T-helper 1 cell treated with Interleukin-12 subunit alpha and Interleukin-12 subunit beta and Interleukin-4 antibody, amounts not matched to agents 30 ng/mL and 1 ng/mL, for 36 hours (primary cell): ENCODE data around the gene NALCN. TPM values are rescaled to one million over a fixed set of nuclear protein-coding genes. Genes with fewer than 3 reads are reported as not detected.
"Not testable (repeated sequence)": the region's sequence is repeated elsewhere in the genome, so short reads cannot be mapped to it uniquely, and the experiment has no call there.

ENCODE experiments used
- intact Hi-C: fragments of 100-400 bp; cut with micrococcal nuclease; formaldehyde crosslinking; loops from one replicate; pipeline ENCODE4 v1.15.1; 2024
- total RNA-seq: library from RNA; stranded (reverse); gene quantifications from 2 replicates; pipeline ENCODE4 v1.2.3, GENCODE V29; 2022

The NALCN gene
- total RNA-seq, 1 donor from 2014 or later, result not detected

DNA sequence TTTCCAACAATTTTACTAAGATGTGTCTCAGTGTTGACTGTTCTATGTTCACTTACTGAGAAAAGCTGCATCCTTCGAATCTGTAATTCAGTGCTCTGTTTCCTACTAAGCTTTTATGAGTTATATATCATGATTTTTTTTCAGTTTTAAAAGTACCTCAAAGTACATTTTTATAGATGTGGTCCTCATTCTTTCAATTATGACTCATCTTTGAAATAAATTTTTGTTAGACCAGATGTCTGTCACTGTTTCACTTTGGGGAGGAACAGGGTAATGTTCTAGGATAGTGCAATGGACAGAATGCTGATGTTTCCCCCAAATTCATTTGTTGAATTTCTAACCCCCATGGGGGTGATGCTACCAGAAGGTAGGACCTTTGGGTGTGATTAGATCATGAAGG lies 74.8 kb downstream of the NALCN start:
- intact Hi-C loops, result no loop called here

DNA sequence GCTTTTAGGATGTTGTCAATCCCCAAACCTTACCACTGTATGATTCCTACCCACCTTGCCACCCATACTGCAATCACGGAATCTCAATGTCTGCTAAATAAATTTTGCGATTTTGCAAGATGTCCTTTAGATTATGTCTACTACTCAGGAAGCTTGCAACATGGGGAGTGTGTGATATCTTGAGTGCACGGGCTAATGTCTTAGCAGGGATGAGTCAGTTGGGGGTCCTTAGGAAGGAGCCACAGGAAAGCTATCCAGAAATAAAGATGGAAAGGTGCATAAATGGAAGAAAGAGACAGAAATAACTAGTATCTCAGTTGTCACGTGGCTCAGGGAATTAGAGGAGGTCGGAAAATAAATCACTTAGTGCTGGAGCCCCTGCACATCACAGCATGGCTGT lies 77.1 kb downstream of the NALCN start:
- intact Hi-C loops, result no loop called here

DNA sequence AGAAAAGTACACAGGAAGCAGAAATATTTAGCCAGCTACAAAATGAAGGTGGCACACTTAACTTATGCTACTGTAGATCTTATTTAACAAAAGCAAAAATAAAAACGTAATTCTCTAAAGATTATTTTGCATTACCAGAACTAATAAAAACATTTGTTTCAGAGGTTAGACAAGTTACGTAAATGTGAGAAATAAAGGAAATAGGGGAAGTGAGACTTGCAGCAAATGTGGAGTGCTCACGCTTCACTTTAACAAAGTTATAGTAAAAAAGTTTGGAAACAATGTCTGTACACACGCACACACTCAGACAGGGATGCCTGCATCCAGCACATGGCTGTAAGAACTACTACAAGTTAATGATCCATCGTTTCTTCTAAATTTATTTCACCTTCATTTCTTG lies 83.7 kb downstream of the NALCN start:
- intact Hi-C loops, result no loop called here

DNA sequence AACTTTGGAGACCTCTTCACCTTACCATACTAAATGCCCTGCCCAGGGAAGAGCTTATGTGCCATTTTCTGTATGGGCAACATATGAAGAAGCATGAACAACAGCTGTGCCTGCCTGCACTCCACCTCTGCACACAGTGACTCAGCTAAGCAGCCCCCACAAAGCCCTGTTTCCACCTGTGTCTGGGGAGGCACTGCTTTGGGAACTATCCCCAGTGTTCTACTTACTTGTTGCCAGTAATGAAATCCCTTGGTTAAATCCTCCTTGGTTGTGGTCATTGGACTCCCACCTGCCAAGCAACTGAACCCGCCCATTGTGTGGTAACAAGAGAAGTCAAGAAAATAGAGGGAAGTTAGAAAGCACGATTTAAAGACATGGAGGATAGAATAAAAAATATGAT lies 84.6 kb downstream of the NALCN start:
- intact Hi-C loops, result no loop called here

DNA sequence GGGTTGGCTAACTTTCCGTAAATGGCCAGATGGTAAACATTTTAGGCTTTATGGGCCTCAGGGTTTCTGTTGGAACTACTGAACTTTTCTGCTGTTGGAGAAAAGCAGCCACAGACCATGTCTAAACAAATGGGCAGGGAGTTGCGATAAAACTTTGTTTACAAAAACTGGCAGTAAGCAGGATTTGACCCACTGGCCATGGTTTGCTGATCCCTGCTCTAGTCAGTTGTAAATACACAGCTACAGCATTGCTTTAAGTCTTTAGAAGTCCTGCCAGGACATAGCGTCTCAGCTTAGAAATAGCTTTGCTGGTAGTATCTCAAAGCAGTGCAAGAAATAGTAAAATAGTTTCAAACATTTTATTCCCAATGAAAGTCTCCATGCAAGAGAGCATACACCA lies 88.4 kb downstream of the NALCN start:
- intact Hi-C loops, result no loop called here

DNA sequence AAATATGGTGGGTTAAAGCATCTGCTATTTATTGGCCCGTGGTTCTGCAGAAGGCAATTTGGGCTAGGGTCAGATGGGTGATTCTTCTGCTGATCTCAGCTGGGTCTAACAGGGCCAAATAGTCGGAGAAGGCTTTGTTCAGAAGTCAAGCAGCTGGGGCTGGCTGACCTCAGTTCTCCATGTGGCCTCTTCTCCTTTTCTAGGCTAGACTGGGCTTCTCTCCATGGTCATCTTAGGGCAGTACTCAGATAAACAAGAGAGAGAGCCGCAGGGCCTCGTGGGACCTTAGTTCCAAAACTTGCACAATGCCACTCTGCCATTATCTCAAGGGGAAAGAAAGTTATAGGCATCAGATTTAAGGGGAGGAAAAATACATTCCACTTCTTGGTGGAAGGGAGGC lies 89.6 kb downstream of the NALCN start:
- intact Hi-C loops, result no loop called here

DNA sequence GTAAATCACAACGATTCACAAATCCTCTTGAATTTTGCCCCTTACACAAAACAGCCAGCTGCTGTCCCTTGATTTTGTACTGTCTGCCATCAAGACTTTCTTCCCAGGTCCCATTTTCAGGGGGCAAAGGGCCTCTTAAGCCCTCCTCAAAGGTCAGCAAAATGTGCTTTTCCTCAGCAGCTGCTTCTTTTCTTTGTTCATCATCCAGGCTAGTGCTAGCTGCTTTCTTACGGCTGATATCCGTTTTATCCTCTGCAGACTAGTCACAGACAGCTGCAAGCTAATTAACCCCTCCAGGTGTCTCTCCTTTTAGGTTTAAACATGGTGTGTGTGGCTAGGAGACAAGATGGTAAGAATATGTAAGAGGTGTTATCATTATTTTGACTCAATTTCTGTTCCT lies 90.9 kb downstream of the NALCN start:
- intact Hi-C loops, result no loop called here

DNA sequence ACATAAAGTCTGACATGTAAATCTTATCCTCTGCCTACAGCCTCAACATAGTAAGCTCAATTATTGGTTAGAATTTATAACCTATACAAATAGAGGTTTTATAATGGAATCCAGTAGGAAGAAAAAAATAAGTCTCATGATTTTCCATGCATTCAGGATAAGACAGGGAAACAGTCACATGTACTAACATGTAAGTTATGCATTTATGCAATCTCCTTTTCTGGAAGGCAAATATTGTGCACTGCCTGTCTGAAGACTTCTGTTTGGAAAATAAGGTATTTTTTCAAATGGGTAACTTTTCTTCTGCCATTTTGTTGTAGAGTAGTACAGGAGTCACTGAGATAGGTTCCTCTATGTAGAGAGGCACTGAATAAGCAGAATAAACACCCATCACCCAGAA lies 92.7 kb downstream of the NALCN start:
- intact Hi-C loops, result no loop called here

DNA sequence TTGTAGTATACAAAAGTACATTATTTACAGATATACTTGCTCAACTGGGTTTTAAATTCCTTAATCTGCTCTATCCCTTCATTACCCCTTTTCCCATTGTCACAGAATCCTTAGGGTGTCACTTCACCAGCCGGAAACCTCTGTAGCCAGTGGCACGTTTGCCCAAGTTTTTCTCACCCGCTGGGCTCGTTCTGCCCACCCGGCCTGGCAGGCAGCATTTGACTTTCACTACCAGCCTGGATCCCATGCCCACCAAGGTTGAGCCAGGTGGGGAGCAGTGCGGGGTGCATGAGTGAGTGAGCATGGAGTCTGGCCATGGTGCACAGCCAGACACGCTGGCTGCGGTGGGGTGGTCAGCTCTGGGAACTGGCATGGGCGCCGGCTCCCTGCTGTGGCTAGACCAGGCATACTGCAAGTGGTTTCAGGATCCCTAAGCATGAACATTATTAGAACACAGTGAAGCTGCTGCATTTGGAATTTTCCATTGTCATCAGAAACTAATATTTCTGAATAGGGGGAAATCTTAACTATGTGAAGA lies 98.3 kb downstream of the NALCN start:
- intact Hi-C loops, result no loop called here

DNA sequence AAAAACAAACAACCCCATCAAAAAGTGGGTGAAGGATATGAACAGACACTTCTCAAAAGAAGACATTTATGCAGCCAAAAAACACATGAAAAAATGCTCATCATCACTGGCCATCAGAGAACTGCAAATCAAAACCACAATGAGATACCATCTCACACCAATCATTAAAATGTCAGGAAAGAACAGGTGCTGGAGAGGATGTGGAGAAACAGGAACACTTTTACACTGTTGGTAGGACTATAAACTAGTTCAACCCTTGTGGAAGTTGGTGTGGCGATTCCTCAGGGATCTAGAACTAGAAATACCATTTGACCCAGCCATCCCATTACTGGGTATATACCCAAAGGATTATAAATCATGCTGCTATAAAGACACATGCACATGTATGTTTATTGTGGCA lies 102.8 kb downstream of the NALCN start:
- intact Hi-C loops, result not testable (repeated sequence)

DNA sequence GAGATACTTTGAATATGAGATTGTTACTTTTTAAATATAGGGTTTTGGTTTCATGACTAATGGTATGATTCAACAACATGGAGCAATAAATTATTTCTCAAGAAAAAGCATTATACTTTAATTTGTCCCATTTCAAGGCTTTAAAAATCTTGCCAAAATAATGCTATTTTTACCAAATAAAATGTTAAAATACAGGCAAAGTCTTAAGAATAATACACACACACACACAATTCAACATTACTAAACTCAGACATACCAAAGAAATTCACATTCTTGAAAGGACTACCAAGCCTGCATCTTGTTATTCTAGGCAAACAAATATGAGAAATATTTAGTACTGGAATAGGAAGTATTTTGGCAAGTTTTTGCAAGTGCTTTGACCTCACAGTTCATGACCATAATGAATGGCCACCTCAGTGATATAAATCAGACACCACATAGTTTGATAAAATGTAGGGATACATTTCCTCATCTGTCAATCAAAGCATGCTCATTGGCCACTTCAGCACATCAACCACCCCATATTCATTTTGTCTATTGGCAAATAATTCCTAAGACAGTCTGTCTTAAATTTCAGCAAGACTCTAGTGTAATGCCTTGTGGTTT lies 107.2 kb downstream of the NALCN start:
- intact Hi-C loops, result no loop called here

DNA sequence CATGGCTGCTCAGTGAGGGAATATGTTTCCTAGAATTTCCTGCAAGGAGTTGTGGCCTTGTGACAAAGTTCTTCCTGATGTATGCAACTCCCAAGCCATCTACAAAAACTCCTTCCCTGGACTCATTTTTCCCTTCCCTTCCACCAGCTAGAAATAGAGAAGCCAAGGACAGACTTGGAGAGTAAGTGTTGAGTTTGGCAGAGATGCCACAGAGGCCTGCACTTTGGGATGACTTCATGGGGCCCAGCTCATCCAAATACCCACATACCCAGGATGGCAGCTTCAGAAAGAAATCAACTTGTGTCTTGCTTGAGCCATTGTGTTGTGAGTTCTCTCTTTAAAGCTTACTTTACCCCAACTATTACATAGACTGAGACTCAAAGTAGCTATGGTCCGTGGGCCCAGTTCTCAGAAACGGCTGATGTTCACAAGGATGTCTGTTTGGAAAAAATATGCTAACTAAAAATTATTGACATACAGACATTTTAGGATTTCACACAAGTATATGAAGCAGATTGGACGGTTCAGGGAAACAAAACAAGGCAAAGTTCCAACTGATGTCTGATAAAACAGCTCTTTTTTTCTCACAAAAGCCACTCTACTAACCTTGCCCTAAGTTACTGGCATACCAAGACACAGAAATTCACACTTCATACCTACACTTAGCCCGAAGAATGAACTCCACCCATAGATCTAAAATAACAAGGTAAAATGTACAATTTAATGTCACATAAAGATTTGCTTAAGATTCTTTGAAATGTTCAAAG lies 107.9 kb downstream of the NALCN start:
- intact Hi-C loops, result no loop called here

DNA sequence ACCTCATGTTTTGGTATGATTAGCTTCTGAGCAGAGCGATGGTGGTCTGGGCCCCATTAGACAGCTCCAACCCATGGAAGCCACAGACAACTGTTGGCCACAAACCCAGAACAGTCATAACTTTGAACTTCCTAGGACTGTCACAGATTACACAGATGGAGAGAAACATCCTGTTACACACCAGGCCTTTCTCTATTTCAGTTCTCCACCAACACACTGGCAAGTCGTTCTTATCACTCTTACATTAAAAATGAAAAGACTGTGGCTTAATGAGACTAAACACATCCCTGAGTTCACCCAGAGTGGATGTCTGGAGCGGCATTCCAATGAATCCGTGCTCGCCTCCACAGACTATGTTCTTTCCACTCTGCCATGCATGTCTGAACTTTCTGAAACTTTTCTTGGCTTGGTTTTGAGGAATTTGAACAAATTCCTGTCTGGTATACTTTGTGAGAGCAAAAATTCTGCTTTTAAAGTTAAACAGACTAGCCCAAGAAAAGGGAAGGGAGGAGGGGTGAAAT lies 109.1 kb downstream of the NALCN start:
- intact Hi-C loops, result no loop called here

DNA sequence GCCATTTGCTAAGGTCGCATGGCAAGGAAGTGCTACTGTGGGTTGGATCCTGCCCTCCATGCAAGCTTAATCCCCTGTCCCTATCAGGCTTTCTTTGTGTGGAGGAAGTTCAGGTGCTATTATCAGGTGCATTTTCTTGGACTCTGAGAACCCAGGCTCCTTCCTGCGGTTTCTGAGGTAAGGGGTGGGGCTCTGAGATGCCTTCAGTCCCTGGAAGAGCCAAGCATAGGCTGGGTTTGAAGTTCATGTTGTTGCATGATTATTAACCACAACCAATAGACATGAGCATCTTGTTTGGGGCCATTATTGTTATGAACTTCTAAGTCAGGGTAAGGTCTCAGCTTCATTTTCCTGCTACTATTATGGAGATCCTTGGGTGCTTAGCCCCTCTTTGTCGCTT lies 109.5 kb downstream of the NALCN start:
- intact Hi-C loops, result no loop called here

DNA sequence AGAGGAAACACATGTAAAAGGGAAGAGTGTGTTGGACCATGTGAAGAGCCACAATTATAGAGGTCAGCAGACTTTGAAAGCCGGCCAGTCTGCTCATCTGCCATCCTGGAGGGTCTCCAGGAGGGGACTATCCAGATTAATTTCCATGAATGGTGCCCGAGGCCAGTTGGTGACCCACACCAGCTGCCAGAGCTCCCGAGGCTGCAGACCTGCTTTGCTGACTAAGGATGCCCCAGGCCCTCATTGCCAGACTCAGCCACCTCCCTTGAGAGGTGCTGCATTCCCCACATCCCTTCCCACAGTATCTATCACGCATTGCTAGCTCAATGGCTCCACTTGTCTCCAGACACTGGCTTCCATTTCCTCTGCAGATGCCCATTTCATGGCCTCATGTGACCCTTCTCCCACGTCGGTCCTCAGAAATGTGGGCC lies 110.3 kb downstream of the NALCN start:
- intact Hi-C loops, result no loop called here

DNA sequence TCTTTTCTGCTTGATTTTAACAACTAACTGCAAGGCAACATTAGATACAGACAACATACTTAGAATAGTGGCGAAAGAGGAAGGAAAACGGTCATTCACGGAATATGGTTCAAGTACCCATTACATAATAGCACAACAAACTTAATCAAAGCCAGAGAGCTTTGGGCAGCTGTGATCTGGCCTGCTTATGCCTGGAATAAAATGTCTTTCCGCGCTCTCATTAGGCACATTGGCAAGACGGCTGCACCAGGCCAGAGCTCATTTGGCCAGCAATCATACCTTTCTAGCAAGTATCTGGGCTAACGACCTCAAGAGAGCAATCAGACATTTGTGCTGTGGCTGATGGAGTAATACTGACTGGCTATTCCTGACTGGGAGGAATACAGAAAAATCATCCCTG lies 112.8 kb downstream of the NALCN start:
- intact Hi-C loops, result no loop called here

DNA sequence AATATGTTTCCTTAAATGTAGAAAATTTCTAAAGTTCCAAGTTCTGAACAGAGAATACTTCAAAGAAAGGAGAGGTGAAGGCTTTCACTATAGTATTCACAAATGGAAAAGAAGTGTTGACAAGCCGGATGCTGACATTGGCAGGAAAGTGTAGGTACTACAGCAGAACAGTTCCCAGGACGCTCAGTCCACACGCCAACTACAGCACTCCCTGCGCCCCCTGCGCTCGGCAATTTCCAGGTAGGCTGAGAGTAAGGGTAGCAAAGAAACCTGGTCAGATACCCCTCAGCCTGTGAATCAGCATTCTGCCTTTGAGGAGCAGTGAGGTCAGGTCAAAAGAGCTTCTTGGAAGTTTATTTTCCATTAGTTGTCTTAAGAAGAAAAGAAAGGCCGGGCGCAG lies 115.3 kb downstream of the NALCN start:
- intact Hi-C loops, result no loop called here

DNA sequence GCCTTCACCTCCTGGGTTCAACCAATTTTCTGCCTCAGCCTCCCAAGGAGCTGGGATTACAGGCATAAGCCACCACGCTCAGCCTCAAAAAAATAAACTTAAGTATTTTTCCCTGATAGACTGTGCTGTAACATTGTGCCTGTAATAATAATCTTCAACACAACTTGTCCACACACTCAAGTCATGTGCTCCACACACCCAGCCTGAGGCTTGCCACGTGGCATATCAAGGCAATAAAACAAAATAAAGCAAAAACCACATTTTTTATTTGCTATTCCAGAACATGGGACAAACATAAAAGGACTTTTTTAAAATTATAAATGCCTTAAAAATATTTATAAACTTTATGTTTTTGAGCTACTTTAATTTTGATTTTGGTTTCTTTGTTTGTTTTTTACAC lies 115.8 kb downstream of the NALCN start:
- intact Hi-C loops, result no loop called here

DNA sequence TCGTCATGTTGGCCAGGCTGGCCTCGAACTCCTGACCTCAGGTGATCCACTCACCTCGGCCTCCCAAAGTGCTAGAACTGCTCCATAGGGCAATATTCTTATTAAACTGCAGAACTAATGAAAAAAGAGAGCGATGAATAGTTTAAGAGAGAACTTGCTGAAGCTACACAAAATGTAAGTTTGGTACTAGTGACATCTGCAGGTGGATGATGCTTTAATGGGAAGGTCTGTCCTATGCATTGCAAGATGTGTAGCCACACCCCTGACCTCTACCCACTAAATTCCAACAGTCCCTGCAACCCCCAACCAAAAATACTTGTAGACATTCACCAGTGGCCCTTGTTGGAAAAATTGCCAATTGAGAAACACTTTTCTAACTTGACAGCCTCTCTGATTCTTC lies 117.8 kb downstream of the NALCN start:
- intact Hi-C loops, result loop anchor here (2.0 kb wide), 1 partner anchor 154 kb away; no protein-coding TSS in a partner anchor

DNA sequence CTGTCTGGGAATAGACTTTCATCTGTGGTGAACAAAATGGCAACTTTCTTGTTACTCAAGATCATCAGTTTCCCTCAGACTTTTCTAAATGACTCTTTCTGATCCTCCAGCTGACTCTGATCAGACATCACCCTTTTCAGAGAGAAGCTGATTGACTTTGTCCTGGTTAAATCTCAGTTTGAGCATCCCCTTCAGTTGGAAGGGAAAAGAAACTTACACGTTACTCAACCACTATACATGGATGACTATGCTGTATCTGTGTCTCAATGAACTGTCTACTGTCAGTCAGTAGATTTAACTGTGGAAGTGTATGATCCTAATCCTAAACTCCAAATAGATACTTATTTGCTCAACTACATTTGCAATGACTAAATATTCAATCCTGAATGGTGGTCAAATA lies 118.5 kb downstream of the NALCN start:
- intact Hi-C loops, result loop anchor here (2.0 kb wide), 1 partner anchor 153 kb away; no protein-coding TSS in a partner anchor

DNA sequence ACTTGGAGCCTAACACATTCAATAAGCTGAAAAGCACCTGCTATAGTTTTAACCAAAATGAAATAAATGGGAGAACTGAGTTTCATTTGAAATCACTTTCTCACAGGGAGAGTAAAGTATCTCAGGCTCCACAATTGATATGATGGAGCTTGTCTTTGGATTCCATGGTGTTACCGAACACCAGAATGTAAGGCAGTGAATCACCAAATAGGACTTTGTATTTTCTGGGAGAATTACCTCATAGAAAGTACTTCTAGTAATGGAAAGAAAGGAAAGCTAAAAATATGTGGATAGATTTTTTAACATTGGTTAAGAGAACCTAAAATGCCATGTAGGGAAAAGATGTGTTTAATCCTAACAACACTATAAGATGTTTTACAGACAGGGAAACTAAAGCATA lies 123.6 kb downstream of the NALCN start:
- intact Hi-C loops, result no loop called here

DNA sequence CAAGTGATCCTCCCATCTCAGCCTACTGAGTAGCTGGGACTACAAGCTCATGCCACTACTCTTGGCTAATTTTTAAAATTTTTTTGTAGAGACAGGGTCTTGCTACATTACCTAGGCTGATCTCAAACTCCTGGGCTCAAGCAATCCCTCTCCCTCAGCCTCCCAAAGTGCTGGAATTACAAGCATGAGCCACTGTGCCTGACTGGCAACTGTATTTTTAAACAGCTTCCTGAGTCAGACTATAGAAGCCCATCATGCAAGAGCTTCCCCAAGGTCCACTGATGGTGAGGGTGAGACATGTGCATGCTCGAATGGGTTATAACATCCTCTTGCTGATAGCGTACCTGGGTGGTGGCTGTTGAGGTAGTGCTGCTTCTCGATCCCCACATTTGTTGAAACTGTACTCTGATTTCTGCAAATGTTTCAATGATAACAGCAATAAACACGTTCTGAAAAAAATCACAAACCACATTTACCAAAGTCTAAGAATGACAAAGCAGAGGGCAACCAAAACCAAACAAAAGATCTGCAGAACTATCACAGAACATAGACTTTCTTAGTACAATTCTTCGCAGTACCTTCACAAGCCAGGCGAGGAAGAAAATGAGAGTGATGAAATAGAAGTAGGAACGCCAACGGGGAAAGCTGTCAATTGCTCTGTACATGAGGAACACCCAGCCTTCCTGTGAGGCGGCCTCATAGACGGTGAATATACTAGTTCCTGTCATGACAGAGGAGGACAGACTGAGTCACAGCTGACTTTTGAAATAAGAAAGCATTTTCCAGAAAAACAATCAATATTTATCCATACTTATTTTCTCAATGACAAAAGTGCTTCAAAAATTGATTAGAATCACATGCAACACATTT lies 124.4 kb downstream of the NALCN start:
- intact Hi-C loops, result no loop called here
